GM18505 (cell line): Measurements from ENCODE around the gene SERPINB6.
"Not testable (repeated sequence)": the region's sequence is repeated elsewhere in the genome, so short reads cannot be mapped to it uniquely, and the experiment has no call there.

Experiments
- ATAC-seq: cut with Tn5 transposase; IDR thresholded peaks from one replicate; pipeline ENCODE4 v1.9.1; 2021; ENCODE audit not compliant: unreplicated experiment
- POLR2A ChIP-seq: IDR thresholded peaks from 4 replicates; pipeline ENCODE4 v1.6.1; 2011; ENCODE audit warnings: borderline replicate concordance; ENCODE audit not compliant: insufficient read depth, insufficient read length; ENCODE audit errors: extremely low read depth

SERPINB6 gene

GRCh38 chr6:3007571-3007970, 36.2 kb upstream of the SERPINB6 start:
- ATAC-seq: no peak
- TF ChIP-seq POLR2A: no peak

- TF ChIP-seq POLR2A: no peak
- ATAC-seq: no peak
These were observed 35.1 kb upstream of the SERPINB6 start for GRCh38 chr6:3006476-3006875.

- ATAC-seq: no peak
- TF ChIP-seq POLR2A: no peak
These were observed 34.5 kb upstream of the SERPINB6 start for GRCh38 chr6:3005874-3006273.

- TF ChIP-seq POLR2A: no peak
- no peak for ATAC-seq
These were observed 33.7 kb upstream of the SERPINB6 start for GRCh38 chr6:3005077-3005476.

- ATAC-seq: not testable (repeated sequence)
These were observed 31.9 kb upstream of the SERPINB6 start for GRCh38 chr6:3003226-3003625.

- no peak for TF ChIP-seq POLR2A
- ATAC-seq: no peak
These were observed 30.5 kb upstream of the SERPINB6 start for GRCh38 chr6:3001773-3002293.

GRCh38 chr6:3001146-3001772, 29.9 kb upstream of the SERPINB6 start:
- TF ChIP-seq POLR2A: no peak
- no peak for ATAC-seq

GRCh38 chr6:2999618-3000557, 28.5 kb upstream of the SERPINB6 start, which contains the start of gene NQO2:
Gene NQO2, plus strand, starts transcription at chr6:2999894. Its CDS starts 6,659 bp downstream, at chr6:3006553.
- ATAC-seq: peak; percentile 76
- peak; percentile 86 for TF ChIP-seq POLR2A

- TF ChIP-seq POLR2A: no peak
These were observed 27.7 kb upstream of the SERPINB6 start for GRCh38 chr6:2998998-2999617.

GRCh38 chr6:2998249-2998997, 27.1 kb upstream of the SERPINB6 start:
- not testable (repeated sequence) for ATAC-seq

More at GRCh38 chr6:2998998-2999617, 27.7 kb upstream of the SERPINB6 start:
- peak; percentile 5 for ATAC-seq

- ATAC-seq: no peak
- TF ChIP-seq POLR2A: no peak
These were observed 22.5 kb upstream of the SERPINB6 start for GRCh38 chr6:2993755-2994317.

GRCh38 chr6:2992330-2992979, 21.1 kb upstream of the SERPINB6 start:
- TF ChIP-seq POLR2A: no peak
- ATAC-seq: no peak
